H1 (cell line): Measurements from ENCODE around the gene CSF2RB. TPM values are rescaled to one million over a fixed set of nuclear protein-coding genes. Genes with fewer than 3 reads are reported as not detected.

Experiments used
- CTCF ChIA-PET: fragments of 300-600 bp; sonication (Branson Sonifier 250); formaldehyde crosslinking; loops from one replicate; lab custom pipeline; 2021; ENCODE audit not compliant: partially characterized antibody; lab: Charles Lee
- POLR2A ChIA-PET: fragments of 300-600 bp; sonication (Branson Sonifier 250); formaldehyde crosslinking; loops from one replicate; lab custom pipeline; 2021; ENCODE audit warnings: inconsistent platforms; ENCODE audit not compliant: partially characterized antibody; lab: Charles Lee
- DNase-seq, 2 experiments: peaks; one replicate each; pipeline versions ENCODE4 v3.0.0 to v3.0.0-alpha.2; 2010 to 2022; ENCODE audit warnings: low spot score in 2 of 2, low read depth in 1 of 2, mixed read lengths in 1 of 2
- FAIRE-seq: peaks from 2 replicates; lab custom pipeline; 2011; peaks lifted over from hg19 to GRCh38; lab: Jason Lieb, UNC
- H2AFZ ChIP-seq: 2 replicates; pipeline ENCODE4 v1.8.1; 2012; ENCODE audit warnings: low read length, inconsistent platforms
- H2AK5ac ChIP-seq: 2 replicates; pipeline ENCODE4 v1.6.1; 2013; ENCODE audit warnings: low read depth, low read length
- H2BK120ac ChIP-seq: replicated peaks from 2 replicates; pipeline ENCODE3; 2013; ENCODE audit warnings: low read depth, low read length, inconsistent platforms
- H2BK12ac ChIP-seq: 2 replicates; pipeline ENCODE4 v1.6.1; 2013; ENCODE audit warnings: low read depth, low read length
- H2BK15ac ChIP-seq: 2 replicates; pipeline ENCODE4 v1.6.1; 2013; ENCODE audit warnings: low read length
- H2BK20ac ChIP-seq: 2 replicates; pipeline ENCODE4 v1.6.1; 2013; ENCODE audit warnings: low read length
- H2BK5ac ChIP-seq: 2 replicates; pipeline ENCODE4 v1.6.1; 2013; ENCODE audit warnings: low read depth, low read length
- H3K14ac ChIP-seq: 2 replicates; pipeline ENCODE4 v1.6.1; 2013; ENCODE audit warnings: inconsistent platforms; ENCODE audit not compliant: insufficient read length
- H3K18ac ChIP-seq: 2 replicates; pipeline ENCODE4 v1.6.1; 2013; ENCODE audit warnings: low read length; ENCODE audit errors: extremely low read depth
- H3K23ac ChIP-seq: 2 replicates; pipeline ENCODE4 v1.6.1; 2013; ENCODE audit warnings: inconsistent platforms; ENCODE audit not compliant: insufficient read length
- H3K23me2 ChIP-seq: 2 replicates; pipeline ENCODE4 v1.6.1; 2013; ENCODE audit warnings: low read depth, low read length
- H3K27ac ChIP-seq: 2 replicates; pipeline ENCODE4 v1.6.1; 2011; ENCODE audit warnings: low read depth, low read length, inconsistent platforms
- H3K27me3 ChIP-seq, 4 experiments: replicated peaks in 1 of 4; 1 replicate in 1 of 4; 2 replicates in 3 of 4; pipeline versions ENCODE4 v1.6.1 to v1.8.1; 2011 to 2013; ENCODE audit warnings: low read length in 3 of 4, mild to moderate bottlenecking in 3 of 4, inconsistent platforms in 2 of 4, mixed read lengths in 2 of 4, moderate library complexity in 1 of 4; ENCODE audit not compliant: control insufficient read depth in 3 of 4, insufficient read depth in 3 of 4; ENCODE audit errors: extremely low read depth in 1 of 4
- H3K36me3 ChIP-seq, 4 experiments: 2 replicates each; pipeline versions ENCODE4 v1.6.1 to v1.8.1; 2011 to 2013; ENCODE audit warnings: mild to moderate bottlenecking in 4 of 4, low read length in 3 of 4, moderate library complexity in 2 of 4, control low read depth in 1 of 4, inconsistent platforms in 1 of 4; ENCODE audit not compliant: insufficient read depth in 4 of 4, control insufficient read depth in 2 of 4
- H3K4ac ChIP-seq: replicated peaks from 2 replicates; pipeline ENCODE3; 2013; ENCODE audit warnings: low read length, low read depth, mixed read lengths, inconsistent platforms; ENCODE audit not compliant: insufficient read length
- H3K4me1 ChIP-seq, 4 experiments: replicated peaks in 1 of 4; 1 replicate in 1 of 4; 2 replicates in 3 of 4; pipeline versions ENCODE4 v1.6.1 to v1.8.1; 2011 to 2013; ENCODE audit warnings: low read length in 3 of 4, inconsistent platforms in 2 of 4, mixed read lengths in 1 of 4; ENCODE audit not compliant: insufficient read depth in 4 of 4, control insufficient read depth in 3 of 4
- H3K4me2 ChIP-seq, 2 experiments: 2 replicates each; pipeline versions ENCODE4 v1.6.1 to v1.8.1; 2011 to 2013; ENCODE audit warnings: low read depth in 2 of 2, low read length in 2 of 2, control low read depth in 1 of 2, inconsistent platforms in 1 of 2, mild to moderate bottlenecking in 1 of 2; ENCODE audit not compliant: insufficient read depth in 1 of 2
- H3K4me3 ChIP-seq, 4 experiments: fragments of 200-600, 300-600 bp in 1 of 4; sonication (generic), shearing (Covaris generic), sonication (Bioruptor Twin) in 1 of 4; 2 replicates each; pipeline versions ENCODE4 v1.5.1 to v1.8.1; 2011 to 2016; ENCODE audit warnings: low read length in 4 of 4, low read depth in 3 of 4, control low read depth in 2 of 4, inconsistent platforms in 2 of 4, mild to moderate bottlenecking in 2 of 4, mixed read lengths in 1 of 4, moderate library complexity in 1 of 4; ENCODE audit not compliant: insufficient read depth in 2 of 4; ENCODE audit errors: extremely low read depth in 1 of 4
- H3K56ac ChIP-seq: replicated peaks from 2 replicates; pipeline ENCODE3; 2013; ENCODE audit warnings: low read depth, mild to moderate bottlenecking, mixed read lengths, low read length, inconsistent platforms; ENCODE audit not compliant: insufficient read length
- H3K79me1 ChIP-seq: 2 replicates; pipeline ENCODE4 v1.6.1; 2013; ENCODE audit warnings: low read depth, low read length, control low read depth
- H3K79me2 ChIP-seq, 2 experiments: 2 replicates each; pipeline versions ENCODE4 v1.6.1 to v1.8.1; 2012 to 2013; ENCODE audit warnings: low read length in 2 of 2, mild to moderate bottlenecking in 2 of 2, inconsistent platforms in 1 of 2; ENCODE audit not compliant: insufficient read depth in 2 of 2, control insufficient read depth in 1 of 2
- H3K9ac ChIP-seq, 4 experiments: replicated peaks in 1 of 4; 1 replicate in 1 of 4; 2 replicates in 3 of 4; pipeline versions ENCODE4 v1.6.1 to v1.8.1; 2011 to 2013; ENCODE audit warnings: low read depth in 3 of 4, low read length in 3 of 4, control low read depth in 2 of 4, mild to moderate bottlenecking in 2 of 4, moderate library complexity in 2 of 4, inconsistent platforms in 1 of 4; ENCODE audit errors: extremely low read depth in 1 of 4
- H3K9me3 ChIP-seq, 2 experiments: 2 replicates each; pipeline versions ENCODE4 v1.6.1 to v1.8.1; 2012 to 2013; ENCODE audit warnings: mild to moderate bottlenecking in 2 of 2, moderate library complexity in 2 of 2, control low read depth in 1 of 2, inconsistent platforms in 1 of 2, low read depth in 1 of 2, low read length in 1 of 2, mixed read lengths in 1 of 2; ENCODE audit not compliant: insufficient read depth in 2 of 2
- H4K20me1 ChIP-seq, 2 experiments: replicated peaks in 1 of 2; 2 replicates each; pipeline versions ENCODE3 to v1.8.1; 2011 to 2013; ENCODE audit warnings: inconsistent platforms in 2 of 2, low read length in 2 of 2, mild to moderate bottlenecking in 1 of 2; ENCODE audit not compliant: insufficient read depth in 2 of 2, control insufficient read depth in 1 of 2
- H4K5ac ChIP-seq: 2 replicates; pipeline ENCODE4 v1.6.1; 2013; ENCODE audit warnings: low read length, low read depth, mixed read lengths, inconsistent platforms; ENCODE audit not compliant: insufficient read length
- H4K8ac ChIP-seq: 2 replicates; pipeline ENCODE4 v1.8.0; 2013; ENCODE audit warnings: mild to moderate bottlenecking, moderate library complexity, low read length, inconsistent platforms; ENCODE audit not compliant: insufficient read depth; ENCODE audit errors: extremely low read depth
- H4K91ac ChIP-seq: replicated peaks from 2 replicates; pipeline ENCODE3; 2013; ENCODE audit warnings: low read length, mixed read lengths, inconsistent platforms; ENCODE audit not compliant: insufficient read length
- ATF3 ChIP-seq: IDR thresholded peaks from 2 replicates; pipeline ENCODE4 v1.6.1; 2011; ENCODE audit warnings: low read depth, mild to moderate bottlenecking, low read length; ENCODE audit not compliant: insufficient read depth
- BACH1 ChIP-seq: IDR thresholded peaks from 2 replicates; pipeline ENCODE4 v1.6.1; 2012; ENCODE audit warnings: low read length, improper control_type of control experiment
- E2F6 ChIP-seq: IDR thresholded peaks from 2 replicates; pipeline ENCODE4 v1.6.1; 2012; ENCODE audit warnings: inconsistent platforms
- HDAC2 ChIP-seq, 2 experiments: fragments of 300-600 bp in 1 of 2; sonication (generic) in 1 of 2; IDR thresholded peaks; 2 replicates each; pipeline ENCODE4 v1.6.1; 2011 to 2012; ENCODE audit warnings: low read depth in 2 of 2, low read length in 2 of 2, mild to moderate bottlenecking in 2 of 2, moderate library complexity in 2 of 2, borderline replicate concordance in 1 of 2, inconsistent platforms in 1 of 2
- PHF8 ChIP-seq: fragments of 200-600 bp; sonication (generic); conservative IDR thresholded peaks from 2 replicates; pipeline ENCODE4 v1.7.1; 2012; ENCODE audit warnings: low read depth, mild to moderate bottlenecking, inconsistent platforms, low read length, moderate library complexity
- RBBP5 ChIP-seq: IDR thresholded peaks from 2 replicates; pipeline ENCODE4 v1.7.1; 2012; ENCODE audit warnings: low read depth, mild to moderate bottlenecking, inconsistent platforms, low read length, moderate library complexity, borderline replicate concordance
- RNF2 ChIP-seq: fragments of 200-900, 300-1000 bp; sonication (generic); IDR thresholded peaks from 2 replicates; pipeline ENCODE4 v1.7.1; 2016; ENCODE audit warnings: borderline replicate concordance, low read depth, mild to moderate bottlenecking, antibody characterized with exemption, low read length; ENCODE audit not compliant: poor library complexity, severe bottlenecking; ENCODE audit errors: missing control alignments
- SIRT6 ChIP-seq: IDR thresholded peaks from one replicate; pipeline ENCODE4 v1.7.1; 2012; ENCODE audit warnings: low read length, inconsistent platforms
- SUZ12 ChIP-seq: fragments of 200-600 bp; sonication (generic); IDR thresholded peaks from 2 replicates; pipeline ENCODE4 v1.6.1; 2012; ENCODE audit warnings: mild to moderate bottlenecking, inconsistent platforms, low read length, moderate library complexity, mixed read lengths
- TAF7 ChIP-seq: optimal IDR thresholded peaks from 2 replicates; pipeline ENCODE3; 2011; ENCODE audit warnings: low read depth, mild to moderate bottlenecking, inconsistent platforms, low read length, moderate library complexity, borderline replicate concordance
- TBP ChIP-seq: IDR thresholded peaks from 2 replicates; pipeline ENCODE4 v1.6.1; 2011; ENCODE audit warnings: low read depth, low read length, improper control_type of control experiment
- WGBS, 2 experiments: shearing (Covaris generic) in 1 of 2; methylation state at CpG; one replicate each; pipeline versions ENCODE4 v1.1.6 to v1.1.7; 2013 to 2015; ENCODE audit warnings: low lambda C conversion rate in 2 of 2, mixed read lengths in 2 of 2, inconsistent platforms in 1 of 2, low coverage in 1 of 2, missing lambda C conversion rate in 1 of 2; ENCODE audit not compliant: insufficient replicate concordance in 2 of 2, insufficient coverage in 1 of 2, insufficient read length in 1 of 2; ENCODE audit errors: extremely low coverage in 1 of 2, missing lambda C conversion rate in 1 of 2; 5-methylcytosine and 5-hydroxymethylcytosine counted together
- polyA plus RNA-seq, 7 experiments: library from polyadenylated mRNA; depleted of rRNA in 3 of 7; stranded (reverse) in 5 of 7; unstranded in 2 of 7; fragments of >200 nt in 5 of 7; fragments of 200-250 nt in 2 of 7; gene quantifications; 1 replicate in 5 of 7; 2 replicates in 1 of 7; 4 replicates in 1 of 7; pipeline versions ENCODE4 v1.2.1 to v1.2.3, GENCODE V29; 2011 to 2013; ENCODE audit warnings: missing spikeins in 2 of 7, mixed read lengths in 2 of 7
- total RNA-seq: library from RNA; stranded (reverse); fragmentation: NEBNext Ultra II Directional; extraction: Animal tissue kit (Norgen Biotek cat#: 25700); gene quantifications from 2 replicates; pipeline ENCODE4 v1.2.1, GENCODE V29; 2021

CSF2RB gene
- total and polyA plus RNA-seq, 2 of the 8 experiments (the other 6 are each of a cell fraction or from before 2014, with no cell fraction given): not detected

GRCh38 chr22:36870250-36870649 lies 43.2 kb upstream of the CSF2RB start:
- CTCF ChIA-PET: interaction anchor here (7.7 kb wide), 1 partner anchor 12 kb away, joined by 89 read pairs; the partner anchor contains the start of gene NCF4
- Histone ChIP-seq H3K36me3 (no peaks in the 10 kb centered on the region), H3K56ac (no peak overlapping the region), H4K8ac (no peak overlapping the region), H2AK5ac (no peak overlapping the region), H3K23me2 (peaks cover 10% of the 10 kb centered on the region; the same call in 1 of the 2 replicates), H3K27ac (no peak overlapping the region), H3K9me3 (no peaks in the 10 kb centered on the region), H3K4me3 (no peak overlapping the region), H3K79me1 (no peaks in the 10 kb centered on the region), H4K5ac (no peak overlapping the region), H3K14ac (no peak overlapping the region), H4K91ac (no peak overlapping the region), H3K23ac (no peak overlapping the region), H4K20me1 (peaks cover 0 to 3% of the 10 kb centered on the region in 2 experiments), H3K79me2 (no peaks in the 10 kb centered on the region), H2BK20ac (no peak overlapping the region), H2BK120ac (no peak overlapping the region), H3K4me2 (no peak overlapping the region), H3K27me3 (no peaks in the 10 kb centered on the region), H3K4ac (no peak overlapping the region), H3K4me1 (peaks cover 0 to 3% (median 0%) of the 10 kb centered on the region in 4 experiments; a peak in 1 of 7 replicates), H2BK5ac (no peak overlapping the region), H3K9ac (no peak overlapping the region), H2BK15ac (no peak overlapping the region), H3K18ac (no peak overlapping the region), H2BK12ac (no peak overlapping the region), H2AFZ (no peak overlapping the region)
- 95% methylated on average over 14 of the region's 14 CpGs; no CpG with 5 or more reads in 1 of the 2 experiments for WGBS, 2 experiments
- no peak for FAIRE-seq
- POLR2A ChIA-PET: interaction anchor here (1.1 kb wide), 1 partner anchor 27 kb away, joined by 3 read pairs; no protein-coding TSS in a partner anchor
- no peak for DNase-seq
- TF ChIP-seq RNF2 (no peak), ATF3 (no peak), E2F6 (no peak), RBBP5 (no peak), SIRT6 (no peak), TAF7 (no peak), SUZ12 (no peak), PHF8 (no peak), HDAC2 (IDR thresholded peaks at IDR 0.05; ENCODE audit: borderline replicate concordance in 1 of 2, low read depth in 2 of 2, low read length in 2 of 2) (no peak), BACH1 (no peak), TBP (no peak)
